Peyer's patch (tissue), 4 donors: ENCODE data around the gene ATCAY.

Source experiments
- CTCF ChIP-seq, 6 experiments: fragments of 450-650 bp in 4 of 6; fragments of 200-600 bp in 2 of 6; sonication (generic) in 1 of 6; IDR thresholded peaks; one replicate each; pipeline ENCODE4 v1.5.1; 2017 to 2019; ENCODE audit warnings: antibody characterized with exemption in 6 of 6, mild to moderate bottlenecking in 3 of 6, moderate library complexity in 1 of 6
- POLR2A ChIP-seq, 2 donors: fragments of 450-650 bp; IDR thresholded peaks; one replicate each; pipeline ENCODE4 v1.5.1; 2017; ENCODE audit warnings: antibody characterized with exemption in 2 of 2, mild to moderate bottlenecking in 2 of 2, moderate library complexity in 2 of 2

GRCh38 chr19:3961007-3961406, 80.5 kb downstream of the ATCAY start:
- TF ChIP-seq CTCF (IDR thresholded peaks at IDR 0.05) (no peak), POLR2A (IDR thresholded peaks at IDR 0.05) (no peak)
